Measurements from ENCODE around the gene SPRN.

- TF ChIP-seq CTCF (IDR thresholded peaks at IDR 0.05) = no peak
- TF ChIP-seq POLR2A (IDR thresholded peaks at IDR 0.05) = no peak
Measured at GRCh38 chr10:133458710-133459453, 34.5 kb upstream of the SPRN start.
